T-helper 2 cell treated with Interferon-gamma antibody and Interleukin-4, amounts not matched to agents 5 μg/mL and 100 μg/mL, for 36 hours (primary cell): ENCODE results near the gene ANK2.

Experiments used
- DNase-seq: peaks from one replicate; pipeline ENCODE4 v3.0.0; 2021; ENCODE audit warnings: low spot score
- H3K27ac Mint-ChIP-seq: one replicate; pipeline ENCODE4 v1.8.0; 2021; ENCODE audit warnings: mild to moderate bottlenecking, mixed read lengths
- H3K27me3 Mint-ChIP-seq: one replicate; pipeline ENCODE4 v1.8.0; 2021; ENCODE audit warnings: low read depth, mixed read lengths
- H3K36me3 Mint-ChIP-seq: one replicate; pipeline ENCODE4 v1.8.0; 2021; ENCODE audit warnings: low read depth, mixed read lengths
- H3K4me1 Mint-ChIP-seq: one replicate; pipeline ENCODE4 v1.8.0; 2021; ENCODE audit warnings: low read depth, mixed read lengths
- H3K4me3 Mint-ChIP-seq: one replicate; pipeline ENCODE4 v1.8.0; 2022; ENCODE audit warnings: mild to moderate bottlenecking, moderate library complexity, mixed read lengths
- H3K9me3 Mint-ChIP-seq: one replicate; pipeline ENCODE4 v1.8.0; 2021; ENCODE audit warnings: mixed read lengths

The ANK2 gene

DNA sequence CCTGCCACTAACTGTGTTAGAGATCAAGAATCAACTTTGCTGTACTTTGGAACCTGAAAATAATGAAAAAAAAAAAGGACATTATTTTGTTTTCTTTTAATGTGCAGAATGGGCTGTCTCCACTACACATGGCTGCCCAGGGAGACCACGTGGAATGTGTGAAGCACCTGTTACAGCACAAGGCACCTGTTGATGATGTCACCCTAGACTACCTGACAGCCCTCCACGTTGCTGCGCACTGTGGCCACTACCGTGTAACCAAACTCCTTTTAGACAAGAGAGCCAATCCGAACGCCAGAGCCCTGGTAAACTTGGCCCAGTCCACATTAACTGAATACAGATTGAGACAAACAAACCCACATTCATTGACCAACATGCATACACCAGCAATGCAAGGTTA is 206.2 kb downstream of the ANK2 start:
- DNase-seq: no peak
- no peaks in the 10 kb centered on the region for H3K9me3 Mint-ChIP-seq
- H3K27me3 Mint-ChIP-seq: peaks cover 2% of the 10 kb centered on the region
- H3K4me1 Mint-ChIP-seq: no peaks in the 10 kb centered on the region
- no peak overlapping the region for H3K4me3 Mint-ChIP-seq
- no peak overlapping the region for H3K27ac Mint-ChIP-seq
- H3K36me3 Mint-ChIP-seq: no peaks in the 10 kb centered on the region

DNA sequence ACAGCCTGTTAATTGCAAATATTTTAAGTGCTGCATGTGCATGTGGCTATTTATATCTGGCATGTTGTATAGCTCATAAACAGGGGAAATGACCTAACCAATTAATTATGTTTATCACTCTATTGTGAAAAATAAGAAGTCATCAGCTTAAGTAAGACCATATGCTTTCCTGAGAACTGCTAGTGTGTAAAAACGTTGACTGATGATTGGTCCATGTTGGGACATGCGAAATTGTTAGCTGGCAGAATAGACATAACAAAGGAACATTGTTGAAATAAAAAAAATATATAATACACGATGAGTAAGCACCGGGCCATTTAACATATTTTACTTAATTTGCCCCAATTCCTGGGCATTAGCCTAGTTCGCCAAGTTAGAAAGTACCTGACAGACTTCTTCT is 207.5 kb downstream of the ANK2 start:
- no peak for DNase-seq
- Mint-ChIP-seq H3K36me3 (no peaks in the 10 kb centered on the region), H3K9me3 (no peaks in the 10 kb centered on the region), H3K4me3 (no peak overlapping the region), H3K27ac (no peak overlapping the region), H3K4me1 (no peaks in the 10 kb centered on the region), H3K27me3 (peaks cover 2% of the 10 kb centered on the region)

DNA sequence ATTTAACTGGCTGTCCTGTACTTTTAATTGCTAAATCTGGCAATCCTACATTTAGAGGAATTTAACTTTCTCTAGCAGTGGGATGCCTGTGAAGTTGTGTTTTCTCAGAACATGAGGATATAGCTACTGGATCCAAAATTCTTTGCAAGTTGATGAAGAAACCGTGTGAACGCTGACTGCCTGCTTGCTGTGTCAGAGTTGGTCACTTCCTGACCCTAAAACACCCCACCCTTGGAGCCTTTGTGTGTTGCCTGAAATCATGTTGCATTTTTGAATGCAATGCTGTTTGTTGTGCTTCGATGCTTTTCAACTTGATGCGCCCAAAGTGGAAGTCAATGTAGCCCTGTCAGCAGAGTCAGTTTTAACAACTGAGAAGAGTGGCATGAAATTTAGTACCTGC is 211.2 kb downstream of the ANK2 start:
- Mint-ChIP-seq H3K9me3 (no peaks in the 10 kb centered on the region), H3K36me3 (no peaks in the 10 kb centered on the region), H3K27ac (no peak overlapping the region), H3K27me3 (peaks cover 2% of the 10 kb centered on the region), H3K4me3 (no peak overlapping the region), H3K4me1 (no peaks in the 10 kb centered on the region)
- no peak for DNase-seq

DNA sequence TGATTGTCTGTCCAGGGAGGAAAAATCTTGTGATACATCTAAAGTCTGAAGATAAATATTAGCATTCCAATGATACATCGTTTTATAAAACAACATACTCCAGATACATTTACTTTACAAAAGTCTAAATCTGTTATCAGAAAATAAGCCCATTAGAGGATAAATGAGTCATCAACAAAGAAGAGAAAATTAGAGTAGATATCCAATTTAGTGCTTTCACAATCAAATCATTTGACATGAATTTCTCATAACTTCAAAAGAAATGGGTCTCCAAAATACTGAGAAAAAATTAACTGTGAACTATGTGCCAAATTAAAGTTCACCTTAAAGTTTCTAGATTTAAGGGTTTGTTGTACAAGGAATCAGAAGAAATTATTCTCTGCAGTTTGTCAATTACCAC is 213.8 kb downstream of the ANK2 start:
- no peak overlapping the region for H3K27ac Mint-ChIP-seq
- H3K27me3 Mint-ChIP-seq: no peaks in the 10 kb centered on the region
- no peaks in the 10 kb centered on the region for H3K9me3 Mint-ChIP-seq

DNA sequence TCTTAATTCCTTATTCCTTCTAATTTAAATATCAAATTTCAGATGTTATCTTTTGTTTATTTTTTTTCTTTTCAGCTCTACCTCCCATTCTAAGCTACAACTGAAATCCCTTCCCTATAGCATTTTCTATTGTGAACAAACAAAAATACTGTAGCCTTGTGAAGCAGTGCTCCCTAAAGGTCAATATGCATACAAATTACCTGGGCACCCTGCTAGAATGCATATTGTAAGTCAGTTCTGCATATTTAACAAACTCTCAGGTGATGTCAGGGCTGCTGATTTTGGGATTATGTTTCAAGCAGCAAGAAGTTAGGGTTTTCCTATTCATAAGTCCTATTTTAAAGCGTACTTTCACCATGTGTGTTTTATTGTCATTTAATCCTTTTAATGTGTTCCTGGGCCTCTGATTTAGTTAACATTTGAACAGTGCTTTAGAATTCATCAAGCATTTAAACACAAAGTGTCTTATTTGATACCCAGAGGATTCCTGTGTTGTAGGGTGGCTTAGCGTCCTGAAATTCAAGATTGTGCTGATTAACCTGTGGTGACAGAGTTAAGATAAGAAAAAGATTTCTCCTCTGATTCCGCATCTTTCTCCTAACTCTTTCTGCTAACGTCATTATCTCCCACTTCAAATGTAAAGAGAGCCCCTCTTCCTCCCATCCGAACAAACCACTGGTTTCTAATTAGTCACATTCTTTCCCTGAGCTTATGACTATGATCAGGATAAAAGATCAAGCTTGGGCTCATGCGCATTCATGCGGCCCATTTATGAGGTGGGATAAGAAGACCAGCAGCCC is 221.3 kb downstream of the ANK2 start:
- Mint-ChIP-seq H3K4me3 (no peak overlapping the region), H3K9me3 (no peaks in the 10 kb centered on the region), H3K4me1 (no peaks in the 10 kb centered on the region), H3K27ac (no peak overlapping the region), H3K27me3 (peaks cover 11% of the 10 kb centered on the region), H3K36me3 (no peaks in the 10 kb centered on the region)
- DNase-seq: no peak

More for the DNA sequence above, 213.8 kb downstream of the ANK2 start:
- no peak for DNase-seq
- Mint-ChIP-seq H3K36me3 (no peaks in the 10 kb centered on the region), H3K4me3 (no peak overlapping the region), H3K4me1 (no peaks in the 10 kb centered on the region)

DNA sequence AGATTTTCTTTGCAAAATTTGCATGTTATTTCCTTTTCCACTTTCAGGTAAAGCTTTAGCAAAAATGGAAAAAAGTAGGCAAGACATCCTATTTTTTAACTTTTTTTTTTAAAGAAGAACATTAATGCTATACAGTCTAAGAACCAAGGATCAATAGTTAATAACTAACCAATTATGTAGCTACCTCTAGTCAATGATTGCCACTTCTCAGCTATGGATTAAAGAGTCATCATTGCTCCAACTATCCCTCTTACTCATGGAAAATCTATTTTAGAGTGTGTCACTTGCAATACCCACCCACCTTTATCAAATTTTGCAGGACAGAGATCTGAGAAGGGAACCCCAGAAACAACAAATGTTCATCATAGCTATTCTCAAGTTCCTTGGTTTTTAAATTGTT is 223.1 kb downstream of the ANK2 start:
- Mint-ChIP-seq H3K27me3 (peaks cover 16% of the 10 kb centered on the region), H3K4me3 (no peak overlapping the region), H3K36me3 (no peaks in the 10 kb centered on the region), H3K4me1 (no peaks in the 10 kb centered on the region), H3K9me3 (no peaks in the 10 kb centered on the region), H3K27ac (no peak overlapping the region)
- no peak for DNase-seq

DNA sequence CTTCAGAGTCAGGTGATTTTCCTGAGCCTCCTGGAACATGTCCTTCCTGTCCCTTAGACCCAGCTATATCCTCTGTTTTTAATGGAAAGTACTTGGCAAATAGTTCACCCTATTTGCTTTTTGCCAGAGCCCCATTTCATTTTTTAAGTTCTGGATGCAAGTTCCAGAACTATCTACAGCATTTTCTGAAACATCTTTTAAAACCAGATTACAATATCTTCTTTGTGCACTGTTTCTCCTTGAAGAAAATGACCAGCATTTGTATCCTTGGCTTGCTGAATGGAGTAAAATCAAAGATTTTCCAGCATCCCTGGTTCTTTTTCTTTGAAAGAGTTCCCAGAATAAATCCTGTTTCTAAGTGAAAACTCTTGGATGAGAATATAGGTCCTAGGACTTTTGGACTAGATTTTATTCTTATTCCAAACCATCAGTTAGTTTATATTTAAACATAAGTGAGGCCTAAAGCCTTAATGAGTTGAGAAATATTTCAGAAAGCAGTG is 224.3 kb downstream of the ANK2 start:
- Mint-ChIP-seq H3K27ac (no peak overlapping the region), H3K9me3 (no peaks in the 10 kb centered on the region), H3K36me3 (no peaks in the 10 kb centered on the region), H3K4me1 (no peaks in the 10 kb centered on the region), H3K27me3 (peaks cover 16% of the 10 kb centered on the region), H3K4me3 (no peak overlapping the region)
- DNase-seq: no peak

DNA sequence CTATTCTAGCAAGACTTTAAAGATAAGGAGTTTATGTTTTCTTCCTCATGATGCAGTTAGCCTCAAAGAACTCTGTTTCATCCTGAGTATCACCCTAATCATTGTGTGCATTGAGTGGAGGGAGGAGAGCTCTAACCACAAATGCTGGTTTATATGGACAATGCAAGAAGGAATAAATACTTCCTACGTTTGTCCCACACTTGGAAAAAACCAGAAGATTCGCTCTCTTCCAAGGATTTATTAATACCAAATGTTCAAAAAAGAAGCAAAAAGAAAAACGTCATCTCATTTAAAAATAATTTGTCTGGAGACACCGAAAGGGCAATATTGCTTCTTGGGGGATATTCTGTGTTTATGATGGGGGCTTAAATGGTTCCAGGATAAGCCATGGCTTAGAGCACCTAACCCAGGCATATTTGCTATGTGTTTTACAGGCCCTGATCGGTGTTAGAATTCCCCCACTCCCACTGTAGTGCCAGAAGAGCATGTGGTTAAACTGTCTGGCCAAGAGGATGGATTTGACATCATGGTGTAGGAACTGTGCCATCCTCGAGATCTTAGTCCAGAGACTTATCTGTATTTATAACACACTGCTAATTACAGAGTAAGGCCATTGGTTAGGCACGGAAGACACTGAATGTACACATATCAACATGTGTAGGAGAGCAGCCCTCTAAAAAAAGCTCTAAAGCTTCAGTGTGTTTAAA is 227.2 kb downstream of the ANK2 start:
- H3K9me3 Mint-ChIP-seq: no peaks in the 10 kb centered on the region

DNA sequence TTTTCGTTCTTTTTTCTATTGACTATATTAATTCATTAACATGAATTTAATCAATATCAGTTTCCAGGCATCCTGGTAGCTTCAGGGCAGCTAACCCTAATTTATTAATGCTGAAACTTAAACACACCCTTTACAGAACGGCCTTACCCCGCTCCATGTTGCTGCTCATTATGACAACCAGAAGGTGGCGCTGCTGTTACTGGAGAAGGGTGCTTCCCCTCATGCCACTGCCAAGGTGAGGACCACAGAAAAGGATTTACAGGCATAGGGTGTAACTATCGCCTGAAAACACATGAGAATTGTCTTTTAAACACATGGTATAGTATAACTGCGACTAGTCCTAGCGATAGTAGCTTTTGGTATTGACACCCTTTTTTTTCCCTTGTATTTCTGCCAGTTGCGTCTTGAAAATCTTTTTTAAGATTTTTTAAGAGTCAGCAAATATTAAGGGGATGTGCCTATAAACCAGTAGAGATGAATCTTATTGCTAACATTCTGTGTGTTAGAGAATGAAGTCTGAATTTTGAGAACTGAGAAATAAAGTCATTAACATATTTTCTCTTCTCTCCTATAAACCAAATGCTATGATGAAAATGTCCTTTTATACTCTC is 229.0 kb downstream of the ANK2 start:
- no peaks in the 10 kb centered on the region for H3K36me3 Mint-ChIP-seq
- peak; percentile 47 for DNase-seq
- H3K27ac Mint-ChIP-seq: no peak overlapping the region
- H3K4me3 Mint-ChIP-seq: no peak overlapping the region
- H3K9me3 Mint-ChIP-seq: no peaks in the 10 kb centered on the region
- H3K27me3 Mint-ChIP-seq: peaks cover 19% of the 10 kb centered on the region
- H3K4me1 Mint-ChIP-seq: no peaks in the 10 kb centered on the region

More for the DNA sequence above, 227.2 kb downstream of the ANK2 start:
- H3K4me3 Mint-ChIP-seq: no peak overlapping the region
- DNase-seq: no peak
- no peak overlapping the region for H3K27ac Mint-ChIP-seq
- H3K36me3 Mint-ChIP-seq: no peaks in the 10 kb centered on the region
- H3K27me3 Mint-ChIP-seq: peaks cover 23% of the 10 kb centered on the region
- H3K4me1 Mint-ChIP-seq: no peaks in the 10 kb centered on the region

DNA sequence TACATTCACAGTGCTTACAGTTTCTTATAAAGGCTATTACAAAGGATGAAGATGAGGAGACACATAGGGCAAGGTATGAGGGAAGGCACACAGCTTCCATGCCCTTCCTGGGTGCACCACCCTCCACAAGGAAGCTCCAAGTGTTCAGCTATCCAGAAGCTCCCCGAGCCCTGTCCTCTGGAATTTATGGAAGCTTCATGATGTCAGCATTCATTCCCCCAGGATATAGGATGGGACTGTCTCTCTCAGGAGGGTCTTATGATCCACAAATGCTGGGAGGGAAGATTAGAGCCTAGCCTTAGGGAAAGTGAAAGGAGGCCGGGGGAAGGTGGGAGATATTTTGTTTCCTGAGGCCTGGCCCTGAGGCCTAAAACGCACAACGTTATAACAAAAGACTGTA is 236.0 kb downstream of the ANK2 start:
- Mint-ChIP-seq H3K4me1 (no peaks in the 10 kb centered on the region), H3K27me3 (peaks cover 10% of the 10 kb centered on the region), H3K4me3 (no peak overlapping the region), H3K9me3 (no peaks in the 10 kb centered on the region), H3K36me3 (no peaks in the 10 kb centered on the region), H3K27ac (no peak overlapping the region)
- no peak for DNase-seq

DNA sequence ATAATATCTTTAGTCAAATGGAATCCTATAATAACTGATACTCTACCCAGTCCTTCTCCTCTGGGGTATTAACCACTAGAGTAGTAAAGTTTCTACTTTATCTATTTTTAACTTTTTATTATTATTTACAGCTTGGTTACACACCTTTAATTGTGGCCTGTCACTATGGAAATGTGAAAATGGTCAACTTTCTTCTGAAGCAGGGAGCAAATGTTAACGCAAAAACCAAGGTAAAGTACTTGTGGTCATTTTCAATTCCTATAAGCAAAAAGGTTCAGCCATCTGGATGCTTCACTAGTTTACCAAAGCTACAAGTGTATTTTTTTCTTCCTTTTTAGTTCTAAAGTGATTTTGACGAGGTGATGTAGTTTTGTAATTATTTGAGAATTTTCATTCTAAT is 238.8 kb downstream of the ANK2 start:
- no peaks in the 10 kb centered on the region for H3K4me1 Mint-ChIP-seq
- no peak overlapping the region for H3K27ac Mint-ChIP-seq
- H3K27me3 Mint-ChIP-seq: peaks cover 3% of the 10 kb centered on the region
- H3K9me3 Mint-ChIP-seq: no peaks in the 10 kb centered on the region
- H3K4me3 Mint-ChIP-seq: no peak overlapping the region
- no peak for DNase-seq
- no peaks in the 10 kb centered on the region for H3K36me3 Mint-ChIP-seq

DNA sequence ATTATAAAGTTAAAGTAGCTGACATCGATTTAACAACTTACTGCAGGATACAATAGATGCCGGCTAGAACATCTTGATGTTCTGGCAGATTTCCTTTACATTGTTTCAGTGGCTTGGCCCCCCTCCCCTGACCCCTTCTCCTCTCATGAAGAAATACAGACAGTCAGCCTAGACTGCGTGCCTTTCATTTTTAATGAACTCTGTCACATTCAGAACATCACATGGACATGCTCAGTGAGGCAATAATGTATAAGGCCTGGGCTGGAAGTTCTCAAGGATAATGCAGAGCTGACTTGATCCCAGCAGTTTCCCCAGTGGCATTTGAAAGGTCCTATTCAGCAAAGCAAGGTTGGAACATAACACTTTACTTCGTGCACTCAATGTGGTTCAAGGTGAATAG is 239.2 kb downstream of the ANK2 start:
- no peaks in the 10 kb centered on the region for H3K36me3 Mint-ChIP-seq
- H3K9me3 Mint-ChIP-seq: no peaks in the 10 kb centered on the region
- H3K27ac Mint-ChIP-seq: no peak overlapping the region
- peaks cover 3% of the 10 kb centered on the region for H3K27me3 Mint-ChIP-seq
- no peak for DNase-seq
- H3K4me1 Mint-ChIP-seq: no peaks in the 10 kb centered on the region
- H3K4me3 Mint-ChIP-seq: no peak overlapping the region

DNA sequence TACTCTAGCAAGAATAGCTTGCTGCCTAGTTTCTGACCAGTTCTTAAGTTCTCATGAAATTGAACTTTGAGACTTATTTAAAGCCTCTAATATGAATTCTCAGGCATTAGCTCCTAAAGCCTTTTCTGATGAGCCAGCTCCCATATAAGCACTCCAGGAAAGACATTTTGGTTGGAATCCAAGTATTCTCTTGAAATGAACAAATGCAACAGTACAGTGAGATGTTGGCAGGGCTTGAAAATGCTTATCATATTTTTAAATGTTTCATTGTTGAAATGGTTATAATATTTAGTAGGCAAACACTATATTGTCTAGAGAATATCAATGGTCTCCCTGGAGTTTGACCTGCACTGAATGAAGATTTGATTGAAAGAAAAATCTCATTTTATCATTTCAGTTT is 240.3 kb downstream of the ANK2 start:
- Mint-ChIP-seq H3K36me3 (no peaks in the 10 kb centered on the region), H3K9me3 (no peaks in the 10 kb centered on the region), H3K27me3 (peaks cover 3% of the 10 kb centered on the region), H3K4me1 (no peaks in the 10 kb centered on the region), H3K27ac (no peak overlapping the region), H3K4me3 (no peak overlapping the region)
- DNase-seq: no peak

DNA sequence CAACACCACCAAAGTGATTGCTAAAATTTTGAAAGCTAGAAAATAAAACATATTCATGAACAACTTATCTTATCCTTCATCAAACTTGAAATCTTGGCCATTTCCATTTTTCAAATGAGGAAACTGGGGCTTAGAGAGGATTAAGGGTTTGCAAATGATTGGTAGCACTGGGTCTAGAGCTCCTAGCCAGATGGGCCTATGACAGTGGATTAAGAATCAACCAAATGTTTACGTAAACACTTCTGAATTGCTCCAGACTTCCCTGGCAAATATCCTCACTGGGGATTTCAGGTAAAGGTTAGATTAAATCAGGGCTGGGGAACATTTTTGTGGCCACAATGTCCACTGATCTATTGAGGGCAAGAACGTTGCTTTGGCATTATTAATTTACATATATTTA is 241.2 kb downstream of the ANK2 start:
- DNase-seq: no peak
- Mint-ChIP-seq H3K9me3 (no peaks in the 10 kb centered on the region), H3K27me3 (peaks cover 3% of the 10 kb centered on the region), H3K27ac (no peak overlapping the region), H3K36me3 (no peaks in the 10 kb centered on the region), H3K4me3 (no peak overlapping the region), H3K4me1 (no peaks in the 10 kb centered on the region)
